Mammary epithelial cell (primary cell): ENCODE data around the gene TRIM43B.

Experiments used
- EZH2 ChIP-seq: IDR thresholded peaks from 2 replicates; pipeline ENCODE4 v1.6.1; 2012; ENCODE audit warnings: low read length, inconsistent platforms, borderline replicate concordance
- TF ChIP-seq, protein P1 (sequence below), 2 donors: IDR thresholded peaks in 1 of 2; conservative IDR thresholded peaks in 1 of 2; 2 replicates each; pipeline ENCODE4 v1.5.1; 2011 to 2012; ENCODE audit warnings: inconsistent platforms in 2 of 2, low read length in 2 of 2, mild to moderate bottlenecking in 2 of 2, control low read depth in 1 of 2, low read depth in 1 of 2; ENCODE audit not compliant: insufficient read depth in 1 of 2; ENCODE audit errors: extremely low read depth in 1 of 2

DNA sequence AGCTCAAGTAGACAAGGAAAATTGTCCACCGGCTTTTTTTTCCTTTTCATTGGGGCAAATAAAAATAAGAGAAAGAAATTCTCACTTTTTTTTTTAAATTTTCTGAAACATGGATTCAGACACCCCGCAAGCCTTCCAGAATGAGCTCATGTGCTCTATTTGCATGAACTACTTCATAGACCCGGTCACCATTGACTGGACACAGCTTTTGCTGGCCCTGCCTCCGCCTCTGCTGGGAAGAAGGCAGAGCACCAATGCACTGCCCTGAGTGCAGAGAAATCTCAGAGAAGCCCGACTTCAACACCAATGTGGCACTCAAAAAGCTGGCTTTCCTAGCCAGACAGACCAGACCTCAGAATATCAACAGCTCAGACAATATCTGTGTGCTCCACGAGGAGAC, 30.2 kb upstream of the TRIM43B start:
- TF ChIP-seq, protein P1, sequence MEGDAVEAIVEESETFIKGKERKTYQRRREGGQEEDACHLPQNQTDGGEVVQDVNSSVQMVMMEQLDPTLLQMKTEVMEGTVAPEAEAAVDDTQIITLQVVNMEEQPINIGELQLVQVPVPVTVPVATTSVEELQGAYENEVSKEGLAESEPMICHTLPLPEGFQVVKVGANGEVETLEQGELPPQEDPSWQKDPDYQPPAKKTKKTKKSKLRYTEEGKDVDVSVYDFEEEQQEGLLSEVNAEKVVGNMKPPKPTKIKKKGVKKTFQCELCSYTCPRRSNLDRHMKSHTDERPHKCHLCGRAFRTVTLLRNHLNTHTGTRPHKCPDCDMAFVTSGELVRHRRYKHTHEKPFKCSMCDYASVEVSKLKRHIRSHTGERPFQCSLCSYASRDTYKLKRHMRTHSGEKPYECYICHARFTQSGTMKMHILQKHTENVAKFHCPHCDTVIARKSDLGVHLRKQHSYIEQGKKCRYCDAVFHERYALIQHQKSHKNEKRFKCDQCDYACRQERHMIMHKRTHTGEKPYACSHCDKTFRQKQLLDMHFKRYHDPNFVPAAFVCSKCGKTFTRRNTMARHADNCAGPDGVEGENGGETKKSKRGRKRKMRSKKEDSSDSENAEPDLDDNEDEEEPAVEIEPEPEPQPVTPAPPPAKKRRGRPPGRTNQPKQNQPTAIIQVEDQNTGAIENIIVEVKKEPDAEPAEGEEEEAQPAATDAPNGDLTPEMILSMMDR (conservative IDR thresholded peaks at IDR 0.05 in 1 of 2, IDR thresholded peaks at IDR 0.05 in 1 of 2; ENCODE audit: extremely low read depth in 1 of 2, insufficient read depth in 1 of 2, low read depth in 1 of 2, low read length in 2 of 2) = no peak
- no peak for TF ChIP-seq EZH2
